A673 (cell line): Measurements from ENCODE around the gene ABCG8. TPM values are rescaled to one million over a fixed set of nuclear protein-coding genes. Genes with fewer than 3 reads are reported as not detected.

ENCODE experiments used
- BruUV-seq: library from RNA; stranded (reverse); fragments of 400-500 nt; replicated peaks from 2 replicates; lab custom pipeline; 2021; lab: Mats Ljungman, UMichigan
- CTCF ChIA-PET: fragments of 300-600 bp; sonication (Branson Sonifier 250); formaldehyde crosslinking; loops from one replicate; lab custom pipeline; 2022; ENCODE audit warnings: antibody characterized with exemption; lab: Charles Lee
- POLR2A ChIA-PET: fragments of 300-600 bp; sonication (Branson Sonifier 250); formaldehyde crosslinking; loops from one replicate; lab custom pipeline; 2022; ENCODE audit warnings: antibody characterized with exemption; ENCODE audit not compliant: low non-redundant PET; lab: Charles Lee
- DNase-seq: peaks from one replicate; pipeline ENCODE4 v3.0.0-alpha.2; 2015; ENCODE audit warnings: low spot score
- H3K27ac ChIP-seq: fragments of 200-600 bp; sonication (generic); 2 replicates; pipeline ENCODE4 v1.5.1; 2016; ENCODE audit warnings: mixed run types, low read depth, mild to moderate bottlenecking, mixed read lengths, antibody characterized with exemption, low read length; ENCODE audit not compliant: poor library complexity, severe bottlenecking
- H3K27me3 ChIP-seq: fragments of 200-600 bp; sonication (generic); replicated peaks from 2 replicates; pipeline ENCODE4 v1.6.1; 2017; ENCODE audit warnings: mixed run types, low read depth, mild to moderate bottlenecking, mixed read lengths, antibody characterized with exemption, low read length; ENCODE audit not compliant: insufficient read depth, poor library complexity
- H3K36me3 ChIP-seq: fragments of 200-600 bp; sonication (generic); 2 replicates; pipeline ENCODE4 v1.6.1; 2016; ENCODE audit warnings: mixed run types, mild to moderate bottlenecking, mixed read lengths, antibody characterized with exemption, low read length; ENCODE audit not compliant: insufficient read depth, poor library complexity, severe bottlenecking
- H3K4me1 ChIP-seq: fragments of 200-600 bp; sonication (generic); 2 replicates; pipeline ENCODE4 v1.6.1; 2017; ENCODE audit warnings: mixed run types, mild to moderate bottlenecking, mixed read lengths, antibody characterized with exemption, low read length; ENCODE audit not compliant: insufficient read depth, poor library complexity, severe bottlenecking
- H3K4me3 ChIP-seq: fragments of 200-600 bp; sonication (generic); 2 replicates; pipeline ENCODE4 v1.5.1; 2016; ENCODE audit warnings: low read depth, mixed run types, mild to moderate bottlenecking, mixed read lengths, low read length; ENCODE audit not compliant: poor library complexity, severe bottlenecking
- H3K9me3 ChIP-seq: fragments of 200-600 bp; sonication (generic); 2 replicates; pipeline ENCODE4 v1.6.1; 2016; ENCODE audit warnings: mixed run types, low read depth, mild to moderate bottlenecking, mixed read lengths, antibody characterized with exemption, low read length; ENCODE audit not compliant: poor library complexity, severe bottlenecking
- CTCF ChIP-seq: fragments of 300-800, 200-600 bp; sonication (generic); conservative IDR thresholded peaks from 2 replicates; pipeline ENCODE4 v1.5.1; 2017; ENCODE audit warnings: low read depth, mild to moderate bottlenecking, antibody characterized with exemption, low read length, moderate library complexity, mixed read lengths
- EZH2 ChIP-seq: fragments of 200-600 bp; sonication (generic); IDR thresholded peaks from 2 replicates; pipeline ENCODE4 v1.6.1; 2017; ENCODE audit warnings: borderline replicate concordance, low read depth, mild to moderate bottlenecking, mixed read lengths, antibody characterized with exemption, low read length; ENCODE audit not compliant: poor library complexity, severe bottlenecking
- intact Hi-C: fragments of 100-400 bp; cut with micrococcal nuclease; formaldehyde crosslinking; loops from one replicate; pipeline ENCODE4 v1.10.0; 2022; ENCODE audit not compliant: unreplicated experiment
- total RNA-seq: library from RNA; stranded (reverse); gene quantifications from 2 replicates; pipeline ENCODE4 v1.2.3, GENCODE V29; 2021

Gene ABCG8
- total RNA-seq, 1 experiment from 2014 or later = not detected

- intact Hi-C loops = no loop called here
- no TSS peak for BruUV-seq
- Histone ChIP-seq H3K4me1 (no peaks in the 10 kb centered on the region), H3K36me3 (no peaks in the 10 kb centered on the region), H3K27ac (no peak overlapping the region), H3K4me3 (no peak overlapping the region), H3K9me3 (no peaks in the 10 kb centered on the region), H3K27me3 (no peaks in the 10 kb centered on the region)
- no peak for TF ChIP-seq CTCF
- CTCF ChIA-PET = no interaction called here
- DNase-seq = no peak
- POLR2A ChIA-PET = no interaction called here
These were observed 28.3 kb upstream of the ABCG8 start for GRCh38 chr2:43810452-43810851.

DNA sequence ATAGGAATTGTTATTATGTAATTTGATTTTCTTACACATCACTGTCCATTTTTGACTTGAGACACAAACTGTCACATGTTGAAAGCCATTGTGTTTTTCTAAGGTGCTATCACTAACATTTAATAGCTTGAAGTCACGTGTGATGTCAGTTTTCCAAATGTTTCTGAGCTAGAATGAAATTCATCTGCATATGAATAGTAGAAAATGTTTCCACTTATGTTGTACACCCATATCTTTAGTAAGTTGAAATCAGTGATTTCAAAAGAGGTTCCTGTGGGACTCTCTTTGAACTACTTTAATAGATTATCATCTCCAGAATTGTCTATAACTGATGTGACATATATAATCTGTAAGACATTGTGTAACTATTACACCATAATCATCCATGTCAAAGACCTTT is 27.9 kb upstream of the ABCG8 start:
- no peaks in the 10 kb centered on the region for H3K27me3 ChIP-seq
- no peak overlapping the region for H3K27ac ChIP-seq
- BruUV-seq = no TSS peak
- H3K9me3 ChIP-seq = no peaks in the 10 kb centered on the region
- TF ChIP-seq CTCF (no peak), EZH2 (no peak)
- DNase-seq = no peak
- H3K4me3 ChIP-seq = no peak overlapping the region
- no peaks in the 10 kb centered on the region for H3K36me3 ChIP-seq
- POLR2A ChIA-PET = no interaction called here
- H3K4me1 ChIP-seq = no peaks in the 10 kb centered on the region
- intact Hi-C loops = no loop called here
- CTCF ChIA-PET = no interaction called here

DNA sequence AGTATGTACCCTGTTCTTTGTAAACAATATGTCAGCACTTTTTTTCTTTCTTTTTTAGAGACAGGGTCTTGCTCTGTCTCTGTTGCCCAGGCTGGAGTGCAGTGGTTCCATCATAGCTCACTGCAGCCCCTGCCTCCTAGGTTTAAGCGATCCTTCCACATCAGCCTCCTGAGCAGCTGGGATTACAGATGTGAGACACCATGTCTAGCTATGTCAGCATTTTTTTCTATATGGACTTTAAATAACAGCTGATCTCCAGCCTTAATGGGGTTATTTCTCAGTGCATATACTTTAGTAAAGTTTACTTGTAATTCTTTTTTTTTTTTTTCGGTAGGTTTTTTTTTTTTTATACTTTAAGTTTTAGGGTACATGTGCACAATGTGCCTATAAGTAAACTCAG is 26.8 kb upstream of the ABCG8 start:
- no peak for DNase-seq
- intact Hi-C loops = no loop called here
- ChIA-PET POLR2A (no interaction called here), CTCF (no interaction called here)
- Histone ChIP-seq H3K27me3 (no peaks in the 10 kb centered on the region), H3K27ac (no peak overlapping the region), H3K9me3 (no peaks in the 10 kb centered on the region), H3K4me1 (no peaks in the 10 kb centered on the region), H3K4me3 (no peak overlapping the region), H3K36me3 (no peaks in the 10 kb centered on the region)
- no peak for TF ChIP-seq EZH2
- no peak for TF ChIP-seq CTCF
- no TSS peak for BruUV-seq
